ENCODE results near the gene PPP2R5D. TPM values are rescaled to one million over a fixed set of nuclear protein-coding genes. Genes with fewer than 3 reads are reported as not detected.
"Not testable (repeated sequence)": the region's sequence is repeated elsewhere in the genome, so short reads cannot be mapped to it uniquely, and the experiment has no call there.

PPP2R5D gene
- 37.3 TPM for total RNA-seq

- DNase-seq, result peak; percentile 99
Measured at GRCh38 chr6:42984001-42984923, at the start of gene PPP2R5D. TSS of gene PPP2R5D (plus strand) at chr6:42984570. CDS start at chr6:42984678, 108 bp downstream.

- DNase-seq, result no peak
Measured at GRCh38 chr6:42935322-42935721, 49.0 kb upstream of the PPP2R5D start.

GRCh38 chr6:42936398-42936797 lies 48.0 kb upstream of the PPP2R5D start:
- DNase-seq, result no peak

- DNase-seq, result no peak
Measured at GRCh38 chr6:42937548-42938427, 46.6 kb upstream of the PPP2R5D start.

GRCh38 chr6:42938428-42938796 lies 46.0 kb upstream of the PPP2R5D start:
- no peak for DNase-seq

- DNase-seq, result no peak
Measured at GRCh38 chr6:42938987-42939809, 45.2 kb upstream of the PPP2R5D start.

GRCh38 chr6:42939810-42940167 lies 44.6 kb upstream of the PPP2R5D start:
- no peak for DNase-seq

- DNase-seq, result no peak
Measured at GRCh38 chr6:42940493-42941045, 43.8 kb upstream of the PPP2R5D start.

GRCh38 chr6:42941356-42941755 lies 43.0 kb upstream of the PPP2R5D start:
- DNase-seq, result not testable (repeated sequence)

- DNase-seq, result no peak
Measured at GRCh38 chr6:42942444-42942843, 41.9 kb upstream of the PPP2R5D start.

GRCh38 chr6:42947950-42948349 lies 36.4 kb upstream of the PPP2R5D start:
- peak; percentile 65 for DNase-seq

GRCh38 chr6:42952389-42952788 lies 32.0 kb upstream of the PPP2R5D start:
- DNase-seq, result no peak

- DNase-seq, result not testable (repeated sequence)
Measured at GRCh38 chr6:42954405-42954804, 30.0 kb upstream of the PPP2R5D start.

- DNase-seq, result no peak
Measured at GRCh38 chr6:42958125-42958524, 26.2 kb upstream of the PPP2R5D start.

GRCh38 chr6:42959917-42960242 lies 24.5 kb upstream of the PPP2R5D start:
- no peak for DNase-seq

- DNase-seq, result peak; percentile 50
Measured at GRCh38 chr6:42960243-42961019, 23.9 kb upstream of the PPP2R5D start, which contains the start of gene GNMT. TSS of gene GNMT (plus strand) at chr6:42960754. CDS start at chr6:42960768, 14 bp downstream.

GRCh38 chr6:42961020-42961470 lies 23.3 kb upstream of the PPP2R5D start:
- no peak for DNase-seq

GRCh38 chr6:42962096-42962495 lies 22.3 kb upstream of the PPP2R5D start:
- no peak for DNase-seq

GRCh38 chr6:42962502-42963178 lies 21.7 kb upstream of the PPP2R5D start:
- no peak for DNase-seq

GRCh38 chr6:42963179-42963854 lies 21.1 kb upstream of the PPP2R5D start:
- DNase-seq, result no peak
